Measurements from ENCODE around the gene TPCN2. TPM values are rescaled to one million over a fixed set of nuclear protein-coding genes. Genes with fewer than 3 reads are reported as not detected.

TPCN2 gene
- total and polyA plus RNA-seq, 5 experiments from 2014 or later: 3.8 to 27.2 (median 6.3) TPM

DNA sequence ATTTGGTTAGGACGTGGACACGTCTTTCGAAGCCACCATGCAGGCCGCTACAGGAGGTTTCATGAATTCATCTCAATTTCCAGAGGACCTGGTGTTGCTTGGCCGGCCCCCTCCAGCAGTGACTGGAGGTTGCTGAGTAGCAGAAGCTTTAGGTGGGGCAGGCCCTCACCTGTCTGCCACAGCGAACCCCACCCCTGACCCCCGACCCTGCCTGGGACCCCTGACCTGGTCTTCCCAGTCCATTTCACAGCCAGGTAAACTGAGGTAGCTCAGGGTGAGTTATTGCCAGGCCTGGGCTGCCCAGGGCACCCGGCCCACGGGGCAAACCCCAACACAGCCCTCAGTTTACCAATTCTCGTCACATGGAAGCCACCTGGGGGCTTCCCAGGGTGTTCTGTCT lies 67.9 kb downstream of the TPCN2 start:
- Mint-ChIP-seq H3K9me3 (no peaks in the 10 kb centered on the region), H3K27me3 (no peaks in the 10 kb centered on the region), H3K27ac (peak overlapping the region in 1 of 10 donors; percentile 57), H3K4me1 (peaks cover 8 to 19% (median 13%) of the 10 kb centered on the region in 4 donors), H3K4me3 (no peak overlapping the region), H3K36me3 (peaks cover 0 to 4% (median 0%) of the 10 kb centered on the region in 3 donors)
- ATAC-seq: no peak
- POLR2A ChIA-PET: no interaction called here
- no peak for DNase-seq

DNA sequence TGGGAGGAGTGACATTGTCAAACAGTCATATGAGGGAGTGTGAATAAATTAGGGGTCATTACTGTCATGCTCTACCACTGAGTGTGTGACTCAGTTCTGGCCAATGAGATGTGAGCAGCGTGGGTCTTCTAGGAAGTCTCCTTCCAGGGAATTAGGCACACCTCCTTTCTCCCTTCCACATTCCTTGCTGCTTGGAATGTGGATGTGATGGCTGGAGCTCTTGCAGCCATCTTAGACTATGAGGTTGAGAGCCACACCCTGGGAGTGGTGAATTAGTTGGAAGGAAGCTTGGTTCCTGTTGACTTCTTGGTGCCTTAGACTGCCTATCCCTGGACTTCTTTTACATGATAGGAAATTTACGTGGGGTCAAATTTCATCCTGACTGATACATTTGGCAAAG lies 70.5 kb downstream of the TPCN2 start:
- H3K4me3 Mint-ChIP-seq: no peak overlapping the region
- H3K27me3 Mint-ChIP-seq: no peaks in the 10 kb centered on the region
- peaks cover 24 to 43% (median 33%) of the 10 kb centered on the region in 4 donors for H3K4me1 Mint-ChIP-seq
- POLR2A ChIA-PET: no interaction called here
- H3K36me3 Mint-ChIP-seq: peaks cover 0 to 4% (median 0%) of the 10 kb centered on the region in 3 donors
- H3K9me3 Mint-ChIP-seq: no peaks in the 10 kb centered on the region
- H3K27ac Mint-ChIP-seq: peak overlapping the region in 1 of 10 donors; percentile 3
- ATAC-seq: no peak
- no peak for DNase-seq

DNA sequence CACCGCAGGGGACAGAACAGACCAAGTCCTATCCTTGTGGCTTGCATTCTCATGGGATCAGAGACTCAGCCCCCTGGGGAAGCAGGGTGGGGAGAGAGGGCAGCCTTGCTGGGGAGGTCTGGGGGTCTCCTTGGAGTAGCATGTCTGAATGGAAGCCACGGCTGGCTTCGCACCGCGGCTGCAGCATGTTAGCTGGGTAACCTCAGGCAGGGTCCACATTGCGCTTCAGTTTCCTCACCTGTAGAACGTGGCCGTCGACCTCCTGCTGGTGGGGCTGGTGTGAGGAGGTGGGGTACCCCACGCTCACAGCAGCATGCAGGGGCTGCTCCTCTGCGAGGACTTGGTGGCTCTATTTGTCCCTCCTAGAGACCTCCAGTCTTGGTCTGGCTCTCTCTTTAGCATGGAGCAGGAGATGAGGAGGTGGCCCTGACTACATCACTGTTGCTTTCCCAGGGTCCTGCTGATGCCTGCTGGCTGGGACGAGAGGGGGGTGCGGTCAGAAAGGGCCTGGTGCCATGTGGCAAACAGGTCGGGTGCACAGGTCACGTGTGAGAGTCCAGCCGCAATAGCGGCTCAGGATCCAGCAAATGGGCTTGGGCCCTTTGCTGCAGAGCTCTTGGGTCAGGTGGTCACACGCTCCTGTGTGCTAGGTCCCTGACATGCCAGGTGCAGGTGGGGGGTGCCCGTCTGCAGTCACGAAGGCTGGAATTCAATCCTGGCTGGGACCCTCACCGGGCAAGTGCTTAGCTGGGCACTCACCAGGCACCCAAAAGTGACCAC lies 71.6 kb downstream of the TPCN2 start:
- ATAC-seq (no peak), DNase-seq (no peak)
- H3K27ac Mint-ChIP-seq: peak overlapping the region in 4 of 10 donors; percentile 33 to 86 (median 50)
- no peak overlapping the region for H3K4me3 Mint-ChIP-seq
- H3K4me1 Mint-ChIP-seq: peaks cover 25 to 49% (median 40%) of the 10 kb centered on the region in 4 donors
- POLR2A ChIA-PET: interaction anchor here (0.6 kb wide), 1 partner anchor 142 kb away, joined by 3 read pairs; no protein-coding TSS in a partner anchor
- H3K9me3 Mint-ChIP-seq: no peaks in the 10 kb centered on the region
- peaks cover 0 to 4% (median 0%) of the 10 kb centered on the region in 3 donors for H3K36me3 Mint-ChIP-seq
- H3K27me3 Mint-ChIP-seq: no peaks in the 10 kb centered on the region

DNA sequence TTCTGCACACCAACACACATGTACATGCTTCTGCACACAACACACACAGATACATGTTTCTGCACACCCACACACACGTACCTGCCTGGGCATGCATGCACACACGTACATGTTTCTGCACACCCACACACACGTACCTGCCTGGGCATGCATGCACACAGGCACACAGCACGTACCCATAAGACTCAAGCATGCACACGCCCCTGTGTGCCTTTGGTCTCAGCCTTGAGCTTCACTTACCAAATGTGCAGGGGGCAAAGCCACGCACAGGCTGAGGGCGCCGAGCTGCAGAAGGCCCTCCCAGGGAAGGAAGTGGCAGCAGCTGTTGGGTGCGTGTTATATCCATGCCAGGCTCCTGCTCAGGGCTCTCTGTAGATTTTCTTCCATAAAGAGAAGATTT lies 72.3 kb downstream of the TPCN2 start:
- Mint-ChIP-seq H3K4me1 (peaks cover 25 to 49% (median 40%) of the 10 kb centered on the region in 4 donors), H3K27me3 (no peaks in the 10 kb centered on the region), H3K36me3 (peaks cover 0 to 4% (median 0%) of the 10 kb centered on the region in 3 donors), H3K9me3 (no peaks in the 10 kb centered on the region), H3K27ac (peak overlapping the region in 9 of 10 donors; percentile 32 to 93 (median 81)), H3K4me3 (peak overlapping the region in 8 of 10 donors; percentile 27 to 64 (median 52))
- ATAC-seq (no peak), DNase-seq (no peak)
- POLR2A ChIA-PET: interaction anchor here (0.6 kb wide), 1 partner anchor 142 kb away, joined by 3 read pairs; no protein-coding TSS in a partner anchor

DNA sequence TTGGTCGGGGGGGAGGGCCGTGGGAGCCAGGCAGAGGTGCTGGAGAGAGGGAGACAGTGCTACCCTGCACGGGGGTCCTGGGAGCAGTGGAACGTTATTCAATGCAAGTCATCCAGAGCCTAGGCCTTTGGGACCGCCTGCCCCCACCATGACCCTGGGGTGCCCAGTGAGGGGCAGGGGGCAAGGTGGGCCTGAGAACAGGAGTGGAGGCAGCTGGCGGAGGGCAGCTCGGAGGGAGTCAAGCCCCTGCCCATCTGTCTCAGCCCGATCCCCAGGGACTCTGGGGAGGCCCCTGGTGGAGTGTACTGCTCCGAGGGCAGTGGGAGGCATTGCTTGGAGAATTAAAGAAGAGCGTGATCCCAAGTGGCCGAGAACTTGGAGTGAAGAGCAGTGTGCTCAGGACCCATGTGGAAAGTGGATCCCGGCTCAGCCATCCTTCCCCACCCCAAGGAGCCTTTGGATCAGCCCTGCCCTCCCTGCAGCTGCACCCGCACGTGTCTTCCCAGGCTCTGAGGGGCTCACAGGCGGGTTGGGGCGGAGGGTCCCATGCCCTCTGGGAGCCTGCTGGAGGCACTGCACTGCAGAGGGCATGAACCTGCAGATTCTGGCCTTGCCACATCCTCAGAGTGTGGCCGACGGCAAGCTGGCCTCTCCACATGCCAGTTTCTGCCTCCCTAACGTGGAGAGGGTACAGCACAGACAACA lies 73.0 kb downstream of the TPCN2 start:
- H3K27ac Mint-ChIP-seq: peak overlapping the region in 9 of 10 donors; percentile 32 to 94 (median 86)
- H3K36me3 Mint-ChIP-seq: peaks cover 0 to 4% (median 0%) of the 10 kb centered on the region in 3 donors
- H3K9me3 Mint-ChIP-seq: no peaks in the 10 kb centered on the region
- H3K27me3 Mint-ChIP-seq: no peaks in the 10 kb centered on the region
- no peak for DNase-seq
- no peak for ATAC-seq
- H3K4me3 Mint-ChIP-seq: peak overlapping the region in 6 of 10 donors; percentile 6 to 83 (median 70)
- peaks cover 25 to 49% (median 39%) of the 10 kb centered on the region in 4 donors for H3K4me1 Mint-ChIP-seq
- POLR2A ChIA-PET: no interaction called here

DNA sequence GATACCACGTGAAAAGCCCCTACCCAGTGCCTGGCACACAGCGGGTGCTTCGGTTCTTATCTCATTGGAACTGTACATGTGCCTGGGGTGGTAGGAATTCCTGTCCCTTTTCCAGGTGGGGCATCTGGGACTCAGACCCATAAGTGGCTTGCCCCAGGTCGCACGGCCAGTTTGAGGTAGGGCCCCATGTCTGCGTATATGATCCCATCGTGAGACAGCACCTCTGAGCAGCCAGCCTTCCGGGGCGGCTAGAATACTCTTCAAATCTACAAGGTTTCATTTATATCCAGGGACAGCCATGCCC lies 73.5 kb downstream of the TPCN2 start:
- Mint-ChIP-seq H3K4me1 (peaks cover 25 to 47% (median 38%) of the 10 kb centered on the region in 4 donors), H3K36me3 (peaks cover 0 to 4% (median 0%) of the 10 kb centered on the region in 3 donors), H3K4me3 (peak overlapping the region in 7 of 10 donors; percentile 8 to 83 (median 77)), H3K27me3 (no peaks in the 10 kb centered on the region), H3K27ac (peak overlapping the region in 7 of 10 donors; percentile 36 to 94 (median 81)), H3K9me3 (no peaks in the 10 kb centered on the region)
- DNase-seq (no peak), ATAC-seq (no peak)
- POLR2A ChIA-PET: no interaction called here

DNA sequence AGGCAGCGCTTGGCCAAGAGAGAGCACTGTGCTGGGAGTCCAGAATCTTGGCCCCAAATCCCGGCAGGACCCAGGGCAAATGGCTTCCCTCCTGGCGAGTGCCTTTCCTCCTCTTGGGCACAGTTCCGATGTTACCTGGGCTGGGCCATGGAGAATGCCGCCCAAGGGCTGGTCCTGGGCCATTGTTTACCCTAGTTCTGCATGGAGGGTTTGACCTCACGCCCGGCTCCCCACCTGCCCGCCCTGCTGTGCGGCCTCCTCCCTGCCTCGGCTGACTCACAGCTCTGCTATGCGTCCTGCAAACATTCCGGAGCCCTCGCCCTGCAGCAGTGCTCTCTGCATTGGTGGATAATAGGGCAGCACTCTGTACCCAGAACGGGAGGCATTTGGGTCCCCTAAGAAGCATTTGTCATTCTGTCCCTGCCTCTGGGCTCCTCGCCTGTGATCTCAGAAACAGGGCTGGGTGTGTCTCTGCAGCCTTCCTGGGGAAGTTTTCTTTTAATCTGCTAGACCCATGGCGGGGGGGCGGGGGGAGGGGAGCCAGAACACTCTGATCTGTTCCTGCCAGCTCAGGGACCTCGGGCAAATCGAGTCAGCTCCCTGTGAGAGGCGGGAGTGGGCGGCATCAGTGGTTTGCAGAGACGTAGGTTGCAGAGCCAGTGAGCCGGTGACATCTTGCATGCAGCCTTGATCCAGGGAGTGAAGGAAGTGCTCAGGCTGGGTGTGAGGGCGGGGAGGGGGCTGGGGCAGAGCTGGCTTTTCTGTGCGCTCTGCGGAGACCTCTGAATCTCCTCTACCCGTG lies 74.1 kb downstream of the TPCN2 start:
- Mint-ChIP-seq H3K4me3 (peak overlapping the region; percentile 63 to 85 (median 78)), H3K36me3 (peaks cover 0 to 4% (median 0%) of the 10 kb centered on the region in 3 donors), H3K27ac (peak overlapping the region; percentile 60 to 94 (median 88)), H3K9me3 (peaks cover 0 to under 1% (median 0%) of the 10 kb centered on the region in 9 donors), H3K4me1 (peaks cover 25 to 48% (median 37%) of the 10 kb centered on the region in 4 donors), H3K27me3 (no peaks in the 10 kb centered on the region)
- DNase-seq (peak in 9 of 10 donors; percentile 32 to 81 (median 58)), ATAC-seq (peak; percentile 87 to 90)
- POLR2A ChIA-PET: interaction anchor here (1.4 kb wide), 1 partner anchor 9 kb away, joined by 4 read pairs; no protein-coding TSS in a partner anchor

DNA sequence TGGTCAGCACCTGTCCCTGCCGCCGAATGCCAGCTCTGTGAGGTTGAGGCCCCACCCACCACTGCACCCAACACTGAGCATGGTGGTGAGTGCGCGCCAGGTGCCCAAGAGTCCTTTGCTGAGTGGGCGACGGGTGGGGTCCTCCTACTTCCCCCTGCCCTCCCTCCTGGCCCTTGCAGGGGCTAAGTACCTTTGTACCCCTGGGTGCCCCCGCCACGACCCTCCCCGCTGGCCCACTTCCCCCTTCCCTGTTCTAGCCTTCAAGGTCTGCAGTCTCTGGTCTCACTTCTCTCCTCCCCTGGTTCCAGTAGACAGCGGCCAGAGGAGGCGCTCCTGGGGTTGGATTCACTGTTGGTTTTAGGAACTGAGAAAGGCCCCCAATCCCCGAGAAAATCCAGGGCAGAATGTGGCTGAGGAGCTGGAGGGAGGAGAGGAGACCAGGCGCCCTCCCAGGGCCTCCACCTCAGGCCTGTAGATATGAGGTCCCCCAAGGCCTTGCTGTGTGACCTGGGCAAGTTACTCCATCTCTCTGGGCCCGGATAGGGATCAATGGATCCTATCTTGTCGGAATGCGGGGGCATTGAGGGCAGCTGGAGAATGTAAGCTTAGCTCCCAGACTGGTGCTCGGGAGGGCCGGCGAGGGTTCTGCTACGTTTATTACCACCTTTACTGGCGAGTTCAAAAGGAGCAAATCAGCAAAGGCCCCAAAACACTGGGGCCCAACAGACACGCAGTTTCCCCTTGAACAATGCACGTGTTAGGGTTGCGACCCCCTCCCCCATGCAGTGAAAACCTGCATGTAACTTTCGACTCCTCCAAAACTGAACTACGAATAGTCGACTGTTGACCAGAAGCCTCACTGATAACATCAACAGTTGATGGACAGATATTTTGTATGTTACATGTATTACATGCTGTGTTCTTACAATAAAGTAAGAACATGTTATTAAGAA lies 75.1 kb downstream of the TPCN2 start:
- Mint-ChIP-seq H3K27ac (peak overlapping the region; percentile 58 to 94 (median 84)), H3K4me3 (peak overlapping the region; percentile 47 to 85 (median 78)), H3K27me3 (no peaks in the 10 kb centered on the region), H3K36me3 (peaks cover 0 to 7% (median under 1%) of the 10 kb centered on the region in 3 donors), H3K4me1 (peaks cover 25 to 49% (median 37%) of the 10 kb centered on the region in 4 donors), H3K9me3 (peaks cover 0 to 8% (median 6%) of the 10 kb centered on the region in 9 donors)
- DNase-seq (no peak), ATAC-seq (peak; percentile 26 to 29)
- POLR2A ChIA-PET: interaction anchor here (1.4 kb wide), 1 partner anchor 10 kb away, joined by 4 read pairs; no protein-coding TSS in a partner anchor

DNA sequence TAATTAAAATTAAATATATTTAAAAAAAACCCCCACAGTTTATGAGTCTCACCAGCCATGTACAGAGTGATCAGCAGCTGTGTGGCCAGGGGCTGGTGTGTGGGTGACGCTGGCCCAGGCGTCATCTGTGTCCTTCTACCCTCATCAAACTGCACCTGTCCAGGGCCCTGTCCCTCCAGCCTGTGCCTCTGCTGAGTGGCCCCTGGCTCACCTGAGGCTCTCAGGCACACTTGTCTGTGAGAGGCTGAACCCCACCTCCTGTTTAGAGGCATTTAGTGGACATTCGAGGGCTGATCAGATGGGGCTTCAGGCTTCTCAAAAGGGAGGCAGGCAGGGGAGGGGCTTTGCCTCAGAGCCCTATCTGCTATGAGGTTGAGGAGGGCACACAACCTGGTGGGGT lies 77.1 kb downstream of the TPCN2 start:
- Mint-ChIP-seq H3K9me3 (peaks cover 3 to 15% (median 7%) of the 10 kb centered on the region in 9 donors), H3K4me3 (peak overlapping the region in 1 of 10 donors; percentile 20), H3K27ac (no peak overlapping the region), H3K27me3 (no peaks in the 10 kb centered on the region), H3K36me3 (peaks cover 0 to 6% (median 4%) of the 10 kb centered on the region in 3 donors), H3K4me1 (peaks cover 27 to 51% (median 39%) of the 10 kb centered on the region in 4 donors)
- no peak for DNase-seq
- POLR2A ChIA-PET: no interaction called here
- no peak for ATAC-seq

DNA sequence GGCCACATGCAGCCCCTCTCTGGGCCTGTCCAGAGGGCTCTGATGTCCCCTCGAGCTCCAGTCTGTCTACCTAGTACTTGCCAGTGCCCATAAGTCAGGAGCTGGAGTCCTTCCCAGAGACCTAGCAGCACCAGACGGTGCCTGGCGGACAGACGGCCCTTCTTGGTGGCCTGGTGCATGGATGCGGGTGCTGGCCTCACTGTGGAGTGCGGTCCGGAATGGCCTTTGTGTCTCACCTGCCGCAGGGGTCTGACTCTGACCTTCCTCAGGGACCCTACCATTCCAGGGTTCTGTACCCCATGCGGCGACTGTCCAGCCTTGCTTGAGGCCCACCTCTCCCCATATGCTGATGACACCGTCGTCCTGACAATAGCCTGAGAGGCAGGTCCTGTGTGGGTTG lies 77.6 kb downstream of the TPCN2 start:
- Mint-ChIP-seq H3K9me3 (peaks cover 3 to 15% (median 7%) of the 10 kb centered on the region in 9 donors), H3K27me3 (no peaks in the 10 kb centered on the region), H3K27ac (peak overlapping the region in 1 of 10 donors; percentile 56), H3K4me1 (peaks cover 25 to 51% (median 39%) of the 10 kb centered on the region in 4 donors), H3K4me3 (no peak overlapping the region), H3K36me3 (peaks cover 0 to 6% (median 4%) of the 10 kb centered on the region in 3 donors)
- ATAC-seq: no peak
- POLR2A ChIA-PET: no interaction called here
- no peak for DNase-seq

DNA sequence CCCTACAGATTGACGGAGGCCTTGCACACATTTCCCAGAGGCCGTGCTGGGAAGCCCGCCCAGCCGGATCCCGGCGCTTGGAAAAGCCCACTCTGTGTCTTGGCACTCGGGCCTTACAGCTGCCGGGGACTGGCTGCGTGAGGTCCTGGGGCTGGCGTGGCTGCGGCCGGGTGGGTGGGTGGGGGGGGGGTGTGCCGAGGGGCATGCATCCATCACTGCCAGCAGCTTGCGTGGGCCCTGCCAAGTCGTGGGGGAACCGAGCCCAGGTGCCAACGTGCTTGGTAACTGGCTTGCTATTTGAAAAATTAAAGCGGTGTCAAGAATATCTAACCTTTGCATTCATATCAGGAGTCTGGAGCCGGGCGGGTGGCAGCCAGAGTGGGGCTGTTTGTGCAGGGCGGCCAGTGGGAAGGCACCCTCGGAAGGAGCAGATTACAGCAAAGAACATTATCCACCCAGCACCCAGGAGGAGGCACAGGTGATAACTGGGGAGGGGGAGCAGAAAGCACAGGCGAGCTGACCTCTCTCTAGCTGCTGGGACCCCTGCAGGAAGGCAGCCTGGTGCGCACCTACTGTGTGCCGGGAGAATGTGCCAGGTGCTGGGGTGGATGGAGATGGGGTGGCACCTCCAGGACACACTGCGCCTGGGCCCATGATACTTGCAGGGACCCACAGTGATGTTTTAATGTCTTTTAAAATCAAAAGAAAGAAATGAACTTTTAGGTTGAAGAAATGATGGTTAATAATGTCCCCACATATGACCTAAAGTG lies 78.5 kb downstream of the TPCN2 start:
- POLR2A ChIA-PET: no interaction called here
- Mint-ChIP-seq H3K4me1 (peaks cover 19 to 43% (median 33%) of the 10 kb centered on the region in 4 donors), H3K4me3 (no peak overlapping the region), H3K9me3 (peaks cover 3 to 15% (median 7%) of the 10 kb centered on the region in 9 donors), H3K36me3 (peaks cover 0 to 6% (median 4%) of the 10 kb centered on the region in 3 donors), H3K27ac (no peak overlapping the region), H3K27me3 (no peaks in the 10 kb centered on the region)
- no peak for ATAC-seq
- no peak for DNase-seq

Measured in naive thymus-derived CD8-positive, alpha-beta T cell (primary cell).